GM12878 (cell line): Measurements from ENCODE around the gene NNAT. TPM values are rescaled to one million over a fixed set of nuclear protein-coding genes. Genes with fewer than 3 reads are reported as not detected.

Experiments
- ATAC-seq: fragments of 200-7000 bp; cut with Tn5 transposase; 3 replicates; pipeline ENCODE4 v1.9.1; 2020; ENCODE audit warnings: mild to moderate bottlenecking, moderate library complexity
- BruUV-seq: library from RNA; stranded (reverse); fragments of 400-500 nt; replicated peaks from 2 replicates; lab custom pipeline; 2021; lab: Mats Ljungman, UMichigan
- CTCF ChIA-PET: fragments of 300-600 bp; sonication (Branson Sonifier 250); formaldehyde crosslinking; extraction: SDS; loops from one replicate; lab custom pipeline; 2021; ENCODE audit warnings: inconsistent platforms; lab: Yijun Ruan, JAX
- POLR2A ChIA-PET: fragments of 350-600 bp; formaldehyde crosslinking; extraction: SDS; loops from one replicate; lab custom pipeline; 2021; ENCODE audit warnings: inconsistent platforms; lab: Charles Lee
- RAD21 ChIA-PET: fragments of 300-600 bp; sonication (Branson Sonifier 250); formaldehyde crosslinking; loops from one replicate; lab custom pipeline; 2023; ENCODE audit warnings: antibody characterized with exemption; ENCODE audit not compliant: unreplicated experiment; lab: Charles Lee
- SMC1A ChIA-PET: fragments of 300-600 bp; sonication (Branson Sonifier 250); formaldehyde crosslinking; loops from one replicate; lab custom pipeline; 2023; ENCODE audit not compliant: unreplicated experiment, uncharacterized antibody; lab: Charles Lee
- DNase-seq: peaks from one replicate; pipeline ENCODE4 v3.0.0-alpha.2; 2011; ENCODE audit warnings: low read depth, low spot score
- FAIRE-seq: peaks from 3 replicates; lab custom pipeline; 2011; peaks lifted over from hg19 to GRCh38; lab: Jason Lieb, UNC
- H2AFZ ChIP-seq: 2 replicates; pipeline ENCODE4 v1.6.0; 2011; ENCODE audit warnings: low read depth, low read length, control low read depth; ENCODE audit not compliant: control insufficient read depth
- H3K27ac ChIP-seq: 2 replicates; pipeline ENCODE4 v1.5.1; 2011; ENCODE audit warnings: control low read depth; ENCODE audit not compliant: control insufficient read depth, insufficient read depth
- H3K27me3 ChIP-seq, 2 experiments: replicated peaks in 1 of 2; 2 replicates each; pipeline versions ENCODE4 v1.6.0 to v1.6.1; 2011; ENCODE audit warnings: low read length in 1 of 2; ENCODE audit not compliant: control insufficient read depth in 2 of 2, insufficient read depth in 2 of 2
- H3K36me3 ChIP-seq, 2 experiments: 2 replicates each; pipeline ENCODE4 v1.5.1; 2011; ENCODE audit warnings: low read length in 1 of 2; ENCODE audit not compliant: control insufficient read depth in 2 of 2, insufficient read depth in 2 of 2
- H3K4me1 ChIP-seq: 2 replicates; pipeline ENCODE4 v1.6.1; 2011; ENCODE audit warnings: mild to moderate bottlenecking, low read length, moderate library complexity, mixed read lengths; ENCODE audit not compliant: control insufficient read depth, insufficient read depth
- H3K4me2 ChIP-seq: 2 replicates; pipeline ENCODE4 v1.6.0; 2011; ENCODE audit warnings: control low read depth; ENCODE audit not compliant: control insufficient read depth, insufficient read depth
- H3K4me3 ChIP-seq: fragments of 200-600 bp; sonication (generic); 2 replicates; pipeline ENCODE4 v1.5.1; 2016
- H3K79me2 ChIP-seq: 2 replicates; pipeline ENCODE4 v1.6.0; 2011; ENCODE audit warnings: low read length; ENCODE audit not compliant: control insufficient read depth, insufficient read depth
- H3K9ac ChIP-seq: 2 replicates; pipeline ENCODE4 v1.8.0; 2011; ENCODE audit warnings: low read length, control low read depth, mixed read lengths; ENCODE audit not compliant: control insufficient read depth, insufficient read depth
- H3K9me3 ChIP-seq: replicated peaks from 3 replicates; pipeline ENCODE4 v1.5.1; 2011; ENCODE audit warnings: mild to moderate bottlenecking, low read length; ENCODE audit not compliant: control insufficient read depth, insufficient read depth
- H4K20me1 ChIP-seq: 2 replicates; pipeline ENCODE4 v1.6.0; 2011; ENCODE audit not compliant: control insufficient read depth, insufficient read depth
- BCL11A ChIP-seq: IDR thresholded peaks from 2 replicates; pipeline ENCODE4 v1.6.1; 2011; ENCODE audit warnings: low read depth, low read length
- BHLHE40 ChIP-seq, 2 experiments: fragments of 450-650 bp in 1 of 2; IDR thresholded peaks; 2 replicates each; pipeline ENCODE4 v1.6.1; 2011 to 2017; ENCODE audit warnings: low read depth in 2 of 2, borderline replicate concordance in 1 of 2, improper control_type of control experiment in 1 of 2, low read length in 1 of 2, mild to moderate bottlenecking in 1 of 2
- BRCA1 ChIP-seq: IDR thresholded peaks from 2 replicates; pipeline ENCODE4 v1.6.1; 2011; ENCODE audit warnings: low read depth, low read length, improper control_type of control experiment
- EED ChIP-seq: sonication (generic); IDR thresholded peaks from 2 replicates; pipeline ENCODE4 v1.6.1; 2016; ENCODE audit warnings: antibody characterized with exemption, low read depth
- ETV6 ChIP-seq, 2 experiments: fragments of 450-650 bp in 1 of 2; IDR thresholded peaks in 1 of 2; conservative IDR thresholded peaks in 1 of 2; 2 replicates each; pipeline ENCODE4 v1.6.1; 2014; ENCODE audit warnings: antibody characterized with exemption in 1 of 2, borderline replicate concordance in 1 of 2, low read depth in 1 of 2, mild to moderate bottlenecking in 1 of 2, moderate library complexity in 1 of 2
- EZH2 ChIP-seq: IDR thresholded peaks from 2 replicates; pipeline ENCODE4 v1.6.1; 2012; ENCODE audit warnings: low read depth, mild to moderate bottlenecking, control low read depth, inconsistent platforms, low read length, borderline replicate concordance; ENCODE audit not compliant: control insufficient read depth
- GABPA ChIP-seq: IDR thresholded peaks from 2 replicates; pipeline ENCODE4 v1.6.1; 2014; ENCODE audit warnings: antibody characterized with exemption, low read depth, mild to moderate bottlenecking, inconsistent platforms
- HCFC1 ChIP-seq: fragments of 150-350 bp; IDR thresholded peaks from 2 replicates; pipeline ENCODE4 v1.6.1; 2014; ENCODE audit warnings: low read length
- IRF4 ChIP-seq: IDR thresholded peaks from 2 replicates; pipeline ENCODE4 v1.6.1; 2011; ENCODE audit warnings: low read depth, low read length
- MEF2B ChIP-seq: fragments of 450-650 bp; IDR thresholded peaks from 2 replicates; pipeline ENCODE4 v1.6.1; 2018; ENCODE audit warnings: mild to moderate bottlenecking, moderate library complexity; ENCODE audit not compliant: partially characterized antibody, poor library complexity, severe bottlenecking
- MXI1 ChIP-seq: fragments of 150-350 bp; IDR thresholded peaks from 2 replicates; pipeline ENCODE4 v1.6.1; 2011; ENCODE audit warnings: low read depth, mild to moderate bottlenecking, inconsistent platforms, low read length, improper control_type of control experiment
- NRF1 ChIP-seq: conservative IDR thresholded peaks from 2 replicates; pipeline ENCODE4 v1.6.1; 2011; ENCODE audit warnings: mild to moderate bottlenecking, low read depth, low read length, improper control_type of control experiment
- PAX5 ChIP-seq: IDR thresholded peaks from 2 replicates; pipeline ENCODE4 v1.6.1; 2011; ENCODE audit warnings: low read depth, low read length, borderline replicate concordance
- PML ChIP-seq: IDR thresholded peaks from 2 replicates; pipeline ENCODE4 v1.6.1; 2012; ENCODE audit warnings: low read length, inconsistent platforms
- RELA ChIP-seq: fragments of 450-650 bp; IDR thresholded peaks from 2 replicates; pipeline ENCODE4 v1.8.0; 2014; ENCODE audit warnings: borderline replicate concordance; ENCODE audit not compliant: partially characterized antibody
- ZZZ3 ChIP-seq: IDR thresholded peaks from 2 replicates; pipeline ENCODE4 v1.6.1; 2011; ENCODE audit warnings: low read depth; ENCODE audit not compliant: control insufficient read depth, insufficient read length
- WGBS: methylation state at CpG from one replicate; pipeline ENCODE4 v1.1.6; 2016; ENCODE audit warnings: low lambda C conversion rate; ENCODE audit not compliant: insufficient replicate concordance, insufficient coverage; ENCODE audit errors: missing lambda C conversion rate; 5-methylcytosine and 5-hydroxymethylcytosine counted together
- in situ Hi-C: fragments of 300-500 bp; cut with MboI; formaldehyde crosslinking; loops from 9 replicates; pipeline ENCODE4 v1.14.3; 2018; ENCODE audit warnings: mixed read lengths
- intact Hi-C: fragments of 100-400 bp; cut with micrococcal nuclease; formaldehyde crosslinking; loops from one replicate; pipeline ENCODE4 v1.14.2; 2022; ENCODE audit not compliant: unreplicated experiment
- polyA plus RNA-seq, 11 experiments: library from polyadenylated mRNA; depleted of rRNA in 4 of 11; unstranded in 6 of 11; stranded (reverse) in 5 of 11; fragments of >200 nt; fragmentation: Nextera tagmentation in 4 of 11; fragmentation: Illumina TruSeq in 1 of 11; extraction: Ambion mirVana in 4 of 11; extraction: Trizol in 1 of 11; gene quantifications; 1 replicate in 1 of 11; 2 replicates in 10 of 11; pipeline versions ENCODE4 v1.2.1 to v1.2.3, GENCODE V29; 2011 to 2016; ENCODE audit warnings: inconsistent platforms in 2 of 11, missing spikeins in 2 of 11, low read depth in 1 of 11
- total RNA-seq, 4 experiments: library from RNA; depleted of rRNA in 3 of 4; stranded (reverse); fragments of >200 nt in 3 of 4; fragmentation: Illumina TruSeq in 1 of 4; extraction: Trizol in 1 of 4; gene quantifications; 2 replicates each; pipeline versions ENCODE4 v1.2.1 to v1.2.3, GENCODE V29; 2013 to 2021
- TF ChIP-seq, protein P1 (sequence below): fragments of 450-650 bp; IDR thresholded peaks from 2 replicates; pipeline ENCODE4 v1.6.1; 2017; ENCODE audit warnings: mild to moderate bottlenecking
- TF ChIP-seq, protein P2 (sequence below): fragments of 450-650 bp; IDR thresholded peaks from 2 replicates; pipeline ENCODE4 v1.6.1; 2017; ENCODE audit warnings: borderline replicate concordance
- TF ChIP-seq, protein P3 (sequence below): IDR thresholded peaks from 2 replicates; pipeline ENCODE4 v1.6.1; 2011; ENCODE audit warnings: low read depth, low read length, improper control_type of control experiment, borderline replicate concordance

NNAT gene
- total and polyA plus RNA-seq, 10 of the 15 experiments (the other 5 are each of a cell fraction or from before 2014, with no cell fraction given) = 0.22 to 0.99 (median 0.42) TPM; not detected in 7

DNA sequence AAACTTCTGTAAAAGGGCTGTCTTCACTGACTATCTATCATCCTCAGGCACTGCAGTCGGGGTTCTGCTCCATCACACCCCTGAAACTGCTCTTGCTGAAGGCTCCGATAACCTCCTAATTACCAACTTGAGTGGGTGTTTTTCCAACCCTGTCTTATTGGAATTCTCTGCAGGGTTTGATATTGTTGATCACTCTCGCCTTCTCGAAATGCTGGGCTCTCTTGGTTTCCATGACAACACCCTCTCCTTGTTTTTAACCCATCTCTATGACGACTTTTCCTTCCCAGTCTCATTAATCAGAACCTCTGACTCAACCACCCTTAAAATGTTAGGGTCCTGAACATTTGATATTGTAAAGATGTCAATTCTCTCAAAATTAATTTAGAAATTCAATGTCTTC lies 39.4 kb upstream of the NNAT start:
- Histone ChIP-seq H3K27me3 (no peaks in the 10 kb centered on the region), H3K79me2 (no peaks in the 10 kb centered on the region), H4K20me1 (no peaks in the 10 kb centered on the region; the same call in 1 of the 2 replicates), H2AFZ (no peak overlapping the region), H3K9ac (no peak overlapping the region), H3K4me3 (no peak overlapping the region), H3K4me1 (no peaks in the 10 kb centered on the region), H3K27ac (no peak overlapping the region)
- ATAC-seq (no peak), DNase-seq (no peak)
- ChIA-PET POLR2A (interaction anchor here (0.6 kb wide), 1 partner anchor 9 kb away, joined by 5 read pairs; no protein-coding TSS in a partner anchor), RAD21 (no interaction called here)
- 32% methylated on average over 5 of the region's 5 CpGs for whole genome bisulfite sequencing
- no peak for TF ChIP-seq GABPA
- TF ChIP-seq PML = no peak
- no peak for TF ChIP-seq MXI1
- TF ChIP-seq RELA = no peak
- TF ChIP-seq, protein P1, sequence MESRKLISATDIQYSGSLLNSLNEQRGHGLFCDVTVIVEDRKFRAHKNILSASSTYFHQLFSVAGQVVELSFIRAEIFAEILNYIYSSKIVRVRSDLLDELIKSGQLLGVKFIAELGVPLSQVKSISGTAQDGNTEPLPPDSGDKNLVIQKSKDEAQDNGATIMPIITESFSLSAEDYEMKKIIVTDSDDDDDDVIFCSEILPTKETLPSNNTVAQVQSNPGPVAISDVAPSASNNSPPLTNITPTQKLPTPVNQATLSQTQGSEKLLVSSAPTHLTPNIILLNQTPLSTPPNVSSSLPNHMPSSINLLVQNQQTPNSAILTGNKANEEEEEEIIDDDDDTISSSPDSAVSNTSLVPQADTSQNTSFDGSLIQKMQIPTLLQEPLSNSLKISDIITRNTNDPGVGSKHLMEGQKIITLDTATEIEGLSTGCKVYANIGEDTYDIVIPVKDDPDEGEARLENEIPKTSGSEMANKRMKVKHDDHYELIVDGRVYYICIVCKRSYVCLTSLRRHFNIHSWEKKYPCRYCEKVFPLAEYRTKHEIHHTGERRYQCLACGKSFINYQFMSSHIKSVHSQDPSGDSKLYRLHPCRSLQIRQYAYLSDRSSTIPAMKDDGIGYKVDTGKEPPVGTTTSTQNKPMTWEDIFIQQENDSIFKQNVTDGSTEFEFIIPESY = no peak
- no peak for TF ChIP-seq HCFC1
- TF ChIP-seq, protein P2, sequence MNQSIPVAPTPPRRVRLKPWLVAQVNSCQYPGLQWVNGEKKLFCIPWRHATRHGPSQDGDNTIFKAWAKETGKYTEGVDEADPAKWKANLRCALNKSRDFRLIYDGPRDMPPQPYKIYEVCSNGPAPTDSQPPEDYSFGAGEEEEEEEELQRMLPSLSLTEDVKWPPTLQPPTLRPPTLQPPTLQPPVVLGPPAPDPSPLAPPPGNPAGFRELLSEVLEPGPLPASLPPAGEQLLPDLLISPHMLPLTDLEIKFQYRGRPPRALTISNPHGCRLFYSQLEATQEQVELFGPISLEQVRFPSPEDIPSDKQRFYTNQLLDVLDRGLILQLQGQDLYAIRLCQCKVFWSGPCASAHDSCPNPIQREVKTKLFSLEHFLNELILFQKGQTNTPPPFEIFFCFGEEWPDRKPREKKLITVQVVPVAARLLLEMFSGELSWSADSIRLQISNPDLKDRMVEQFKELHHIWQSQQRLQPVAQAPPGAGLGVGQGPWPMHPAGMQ = no peak
- no peak for TF ChIP-seq IRF4
- TF ChIP-seq BHLHE40 (IDR thresholded peaks at IDR 0.05; ENCODE audit: borderline replicate concordance in 1 of 2, low read depth in 2 of 2, low read length in 1 of 2) = no peak
- no peak for TF ChIP-seq PAX5
- TF ChIP-seq EZH2 = no peak
- TF ChIP-seq EED = no peak
- TF ChIP-seq BCL11A = no peak
- TF ChIP-seq ZZZ3 = no peak
- TF ChIP-seq ETV6 (conservative IDR thresholded peaks at IDR 0.05 in 1 of 2, IDR thresholded peaks at IDR 0.05 in 1 of 2; ENCODE audit: borderline replicate concordance in 1 of 2, low read depth in 1 of 2) = no peak
- TF ChIP-seq NRF1 = no peak
- no peak for TF ChIP-seq MEF2B
- no peak for TF ChIP-seq BRCA1
- TF ChIP-seq, protein P3, sequence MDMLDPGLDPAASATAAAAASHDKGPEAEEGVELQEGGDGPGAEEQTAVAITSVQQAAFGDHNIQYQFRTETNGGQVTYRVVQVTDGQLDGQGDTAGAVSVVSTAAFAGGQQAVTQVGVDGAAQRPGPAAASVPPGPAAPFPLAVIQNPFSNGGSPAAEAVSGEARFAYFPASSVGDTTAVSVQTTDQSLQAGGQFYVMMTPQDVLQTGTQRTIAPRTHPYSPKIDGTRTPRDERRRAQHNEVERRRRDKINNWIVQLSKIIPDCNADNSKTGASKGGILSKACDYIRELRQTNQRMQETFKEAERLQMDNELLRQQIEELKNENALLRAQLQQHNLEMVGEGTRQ = no peak
- TF ChIP-seq, all 136 proteins: peak for 0
- ChIA-PET CTCF (no interaction called here), SMC1A (no interaction called here)
- no peaks in the 10 kb centered on the region for H3K9me3 ChIP-seq
- no TSS peak for BruUV-seq
- no peaks in the 10 kb centered on the region for H3K36me3 ChIP-seq
- in situ Hi-C loops (no loop called here), intact Hi-C loops (no loop called here)
- H3K4me2 ChIP-seq = no peak overlapping the region
- FAIRE-seq = no peak
